PFSK-1 (cell line): ENCODE data around the gene NFS1.

Experiments
- FOXP2 ChIP-seq: optimal IDR thresholded peaks from 2 replicates; pipeline ENCODE3; 2011; ENCODE audit warnings: borderline replicate concordance, control low read depth, inconsistent platforms; ENCODE audit not compliant: insufficient read depth; ENCODE audit errors: extremely low read length, extremely low read depth
- POLR2AphosphoS5 ChIP-seq: IDR thresholded peaks from 2 replicates; pipeline ENCODE4 v1.6.1; 2012; ENCODE audit warnings: low read depth, mild to moderate bottlenecking, control low read depth, low read length, moderate library complexity
- REST ChIP-seq, 2 experiments: IDR thresholded peaks; 2 replicates each; pipeline versions ENCODE4 v1.6.1 to v1.8.0; 2011 to 2012; ENCODE audit warnings: low read depth in 2 of 2, low read length in 2 of 2, control low read depth in 1 of 2, inconsistent platforms in 1 of 2, mild to moderate bottlenecking in 1 of 2, moderate library complexity in 1 of 2; ENCODE audit not compliant: insufficient read depth in 1 of 2
- SIN3A ChIP-seq: IDR thresholded peaks from 2 replicates; pipeline ENCODE4 v1.6.1; 2012; ENCODE audit warnings: mild to moderate bottlenecking, low read length, moderate library complexity, borderline replicate concordance; ENCODE audit not compliant: insufficient read depth
- TAF1 ChIP-seq: IDR thresholded peaks from 2 replicates; pipeline ENCODE4 v1.6.1; 2012; ENCODE audit warnings: low read length, control low read depth, borderline replicate concordance; ENCODE audit not compliant: insufficient read depth

The NFS1 gene

GRCh38 chr20:35653893-35654292, 45.3 kb downstream of the NFS1 start:
- TF ChIP-seq POLR2AphosphoS5 (no peak), SIN3A (no peak), FOXP2 (no peak), REST (IDR thresholded peaks at IDR 0.05; ENCODE audit: insufficient read depth in 1 of 2, low read depth in 2 of 2, low read length in 2 of 2) (no peak), TAF1 (no peak)

- TF ChIP-seq FOXP2, result no peak
- TF ChIP-seq POLR2AphosphoS5, result no peak
- TF ChIP-seq SIN3A, result no peak
- TF ChIP-seq REST (IDR thresholded peaks at IDR 0.05; ENCODE audit: insufficient read depth in 1 of 2, low read depth in 2 of 2, low read length in 2 of 2), result no peak
- TF ChIP-seq TAF1, result no peak
These were observed 45.8 kb downstream of the NFS1 start for GRCh38 chr20:35653430-35653734.

- TF ChIP-seq FOXP2 (no peak), POLR2AphosphoS5 (0 out of 2 replicates have a peak, but pooled peaks have one; percentile 22)
These were observed 46.3 kb downstream of the NFS1 start for GRCh38 chr20:35652641-35653429.

- TF ChIP-seq POLR2AphosphoS5 (no peak), FOXP2 (no peak), SIN3A (no peak), REST (IDR thresholded peaks at IDR 0.05; ENCODE audit: insufficient read depth in 1 of 2, low read depth in 2 of 2, low read length in 2 of 2) (no peak), TAF1 (no peak)
These were observed 47.2 kb downstream of the NFS1 start for GRCh38 chr20:35651958-35652357.

DNA sequence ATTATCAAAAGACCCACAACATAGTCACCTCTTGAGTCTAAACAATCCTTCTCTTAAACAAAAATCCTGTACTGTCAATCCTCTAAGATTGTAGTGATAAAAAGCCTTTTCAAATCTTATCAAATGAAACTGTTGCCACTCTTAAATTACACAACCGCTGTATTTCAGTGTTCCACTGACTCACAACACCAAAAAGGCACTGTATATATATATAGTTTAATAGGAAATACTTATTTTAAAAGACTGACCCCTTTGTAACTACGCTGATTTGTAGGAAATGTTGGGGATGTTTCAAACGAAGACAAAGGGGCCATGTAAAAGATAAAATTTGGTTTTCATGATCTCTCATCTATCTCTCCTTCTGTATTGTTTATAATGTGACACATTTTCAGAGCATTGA, 48.5 kb downstream of the NFS1 start:
- TF ChIP-seq FOXP2 (no peak), TAF1 (no peak), SIN3A (no peak), REST (IDR thresholded peaks at IDR 0.05; ENCODE audit: insufficient read depth in 1 of 2, low read depth in 2 of 2, low read length in 2 of 2) (no peak), POLR2AphosphoS5 (no peak)
